ENCODE results near the gene SLC66A2.

SLC66A2 gene

DNA sequence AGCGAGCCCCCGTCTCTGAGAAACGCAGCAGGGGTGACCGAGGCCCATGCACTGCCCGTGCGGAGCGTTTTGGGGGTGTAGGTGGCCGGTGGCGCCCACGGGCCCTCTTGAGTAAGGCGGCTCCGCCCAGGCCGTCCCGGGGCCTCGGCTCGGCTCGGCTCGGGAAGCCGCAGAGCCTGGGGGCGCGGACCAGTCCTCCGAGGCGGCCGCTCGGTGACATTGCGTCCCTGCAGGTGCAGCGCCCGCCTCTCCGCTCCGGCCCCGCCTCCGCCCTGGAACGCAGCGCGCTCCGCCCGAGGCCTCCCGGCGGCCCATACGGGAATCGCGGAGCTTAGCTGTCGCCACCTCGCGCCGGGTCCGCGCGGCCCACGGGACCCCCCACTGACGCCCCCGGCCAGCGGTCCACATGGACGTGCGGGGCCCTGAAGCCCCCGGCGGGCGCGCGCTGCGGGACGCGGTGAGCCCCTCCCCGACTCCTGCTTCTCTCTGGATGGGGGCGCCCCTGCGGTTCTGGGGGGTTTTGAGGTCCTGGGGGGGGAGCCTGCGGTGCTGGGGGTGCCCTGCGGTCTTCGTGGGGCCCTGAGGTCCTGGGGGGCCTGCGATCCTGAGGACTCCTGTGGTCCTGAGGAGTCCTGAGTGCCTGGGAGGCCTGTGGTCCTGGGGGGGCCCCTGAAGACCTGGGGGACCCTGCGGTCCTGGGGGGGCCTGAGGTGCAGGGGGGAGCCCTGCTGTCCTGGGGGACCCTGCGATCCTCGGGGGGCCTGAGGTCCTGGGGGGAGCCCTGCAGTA, 13.1 kb upstream of the SLC66A2 start, which contains the start of gene HSBP1L1:
Gene HSBP1L1 (plus strand): TSS at position 314 of the 789 bp plus-strand sequence. CDS start 93 bp downstream, at position 407.
- no peaks in the 10 kb centered on the region for H4K20me1 ChIP-seq (ENCODE audit: insufficient read depth, low read length)
- H3K9me3 ChIP-seq (ENCODE audit: low read length) = no peaks in the 10 kb centered on the region
- peak within 1 kb of the TSS; percentile 62 for H3K4me2 ChIP-seq (ENCODE audit: low read length)
- no peaks in the 10 kb centered on the region for H3K79me2 ChIP-seq (ENCODE audit: insufficient read depth, low read length)
- H3K9ac ChIP-seq (ENCODE audit: low read length) = peak within 1 kb of the TSS; percentile 74
- no peak for TF ChIP-seq EZH2 (IDR thresholded peaks at IDR 0.05; ENCODE audit: borderline replicate concordance, low read length)
- TF ChIP-seq, protein P1, sequence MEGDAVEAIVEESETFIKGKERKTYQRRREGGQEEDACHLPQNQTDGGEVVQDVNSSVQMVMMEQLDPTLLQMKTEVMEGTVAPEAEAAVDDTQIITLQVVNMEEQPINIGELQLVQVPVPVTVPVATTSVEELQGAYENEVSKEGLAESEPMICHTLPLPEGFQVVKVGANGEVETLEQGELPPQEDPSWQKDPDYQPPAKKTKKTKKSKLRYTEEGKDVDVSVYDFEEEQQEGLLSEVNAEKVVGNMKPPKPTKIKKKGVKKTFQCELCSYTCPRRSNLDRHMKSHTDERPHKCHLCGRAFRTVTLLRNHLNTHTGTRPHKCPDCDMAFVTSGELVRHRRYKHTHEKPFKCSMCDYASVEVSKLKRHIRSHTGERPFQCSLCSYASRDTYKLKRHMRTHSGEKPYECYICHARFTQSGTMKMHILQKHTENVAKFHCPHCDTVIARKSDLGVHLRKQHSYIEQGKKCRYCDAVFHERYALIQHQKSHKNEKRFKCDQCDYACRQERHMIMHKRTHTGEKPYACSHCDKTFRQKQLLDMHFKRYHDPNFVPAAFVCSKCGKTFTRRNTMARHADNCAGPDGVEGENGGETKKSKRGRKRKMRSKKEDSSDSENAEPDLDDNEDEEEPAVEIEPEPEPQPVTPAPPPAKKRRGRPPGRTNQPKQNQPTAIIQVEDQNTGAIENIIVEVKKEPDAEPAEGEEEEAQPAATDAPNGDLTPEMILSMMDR (IDR thresholded peaks at IDR 0.05; ENCODE audit: low read length) = peak; percentile 18; the same call in 1 of the 2 replicates
- peak within 1 kb of the TSS; percentile 72 for H3K27ac ChIP-seq (ENCODE audit: low read depth, low read length, poor library complexity, severe bottlenecking)
- H3K9me2 ChIP-seq (ENCODE audit: low read depth, low read length) = no peaks in the 10 kb centered on the region
- no peaks in the 10 kb centered on the region for H3K27me3 ChIP-seq (ENCODE audit: insufficient read depth, low read length)
- no peaks in the 10 kb centered on the region for H3F3A ChIP-seq (ENCODE audit: insufficient read depth, low read length)
- H2AFZ ChIP-seq (ENCODE audit: low read length) = no peak within 1 kb of the TSS
- peaks cover 62% of the 10 kb centered on the region for H3K4me1 ChIP-seq (ENCODE audit: insufficient read depth, low read length, severe bottlenecking)
- peak within 1 kb of the TSS; percentile 67 for H3K4me3 ChIP-seq (ENCODE audit: low read depth, low read length, poor library complexity, severe bottlenecking)
- peaks cover 15% of the 10 kb centered on the region for H3K36me3 ChIP-seq (ENCODE audit: insufficient read depth, low read length)

DNA sequence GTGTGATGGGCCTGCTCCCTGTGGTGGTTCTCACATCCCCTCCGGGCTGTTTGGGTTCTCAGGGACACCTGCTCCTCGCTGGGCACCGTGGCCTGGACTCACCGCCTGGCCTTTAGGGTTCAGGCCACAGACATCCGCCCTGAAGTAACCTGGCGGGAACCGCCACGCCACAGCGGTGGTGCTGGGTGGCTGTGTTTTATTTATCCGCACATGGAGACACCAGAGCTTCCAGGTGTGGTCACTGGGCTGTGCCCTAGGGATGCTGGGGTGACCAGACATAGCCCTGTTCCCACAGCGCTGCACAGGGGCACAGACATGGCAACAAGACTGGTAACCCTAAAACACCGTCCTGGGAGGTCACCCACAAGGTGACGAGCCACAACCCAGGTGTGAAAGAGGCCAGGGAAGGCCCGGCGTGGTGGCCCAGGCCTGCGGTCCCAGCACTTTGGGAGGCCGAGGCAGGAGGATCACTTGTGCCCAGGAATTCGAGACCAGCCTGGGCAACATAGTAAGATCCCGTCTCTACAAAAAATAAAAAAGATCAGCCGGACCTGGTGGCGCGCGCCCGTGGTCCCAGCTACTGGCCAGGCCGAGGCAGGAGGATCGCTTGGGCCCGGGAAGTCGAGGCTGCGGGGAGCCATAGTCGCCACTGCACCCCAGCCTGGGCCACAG, 12.3 kb upstream of the SLC66A2 start:
- no peaks in the 10 kb centered on the region for H3K27me3 ChIP-seq (ENCODE audit: insufficient read depth, low read length)
- H3K4me3 ChIP-seq (ENCODE audit: low read depth, low read length, poor library complexity, severe bottlenecking) = peak overlapping the region; percentile 67
- no peaks in the 10 kb centered on the region for H3K9me3 ChIP-seq (ENCODE audit: low read length)
- H3K36me3 ChIP-seq (ENCODE audit: insufficient read depth, low read length) = peaks cover 12% of the 10 kb centered on the region
- peak overlapping the region; percentile 62 for H3K4me2 ChIP-seq (ENCODE audit: low read length)
- no peaks in the 10 kb centered on the region for H3K79me2 ChIP-seq (ENCODE audit: insufficient read depth, low read length)
- TF ChIP-seq EZH2 (IDR thresholded peaks at IDR 0.05; ENCODE audit: borderline replicate concordance, low read length) = no peak
- TF ChIP-seq, protein P1 (IDR thresholded peaks at IDR 0.05; ENCODE audit: low read length) = no peak
- H4K20me1 ChIP-seq (ENCODE audit: insufficient read depth, low read length) = no peaks in the 10 kb centered on the region
- no peaks in the 10 kb centered on the region for H3K9me2 ChIP-seq (ENCODE audit: low read depth, low read length)
- H3K27ac ChIP-seq (ENCODE audit: low read depth, low read length, poor library complexity, severe bottlenecking) = peak overlapping the region; percentile 56
- no peak overlapping the region for H2AFZ ChIP-seq (ENCODE audit: low read length)
- H3K4me1 ChIP-seq (ENCODE audit: insufficient read depth, low read length, severe bottlenecking) = peaks cover 62% of the 10 kb centered on the region
- H3F3A ChIP-seq (ENCODE audit: insufficient read depth, low read length) = no peaks in the 10 kb centered on the region
- H3K9ac ChIP-seq (ENCODE audit: low read length) = peak overlapping the region; percentile 74; the same call in 1 of the 2 replicates

DNA sequence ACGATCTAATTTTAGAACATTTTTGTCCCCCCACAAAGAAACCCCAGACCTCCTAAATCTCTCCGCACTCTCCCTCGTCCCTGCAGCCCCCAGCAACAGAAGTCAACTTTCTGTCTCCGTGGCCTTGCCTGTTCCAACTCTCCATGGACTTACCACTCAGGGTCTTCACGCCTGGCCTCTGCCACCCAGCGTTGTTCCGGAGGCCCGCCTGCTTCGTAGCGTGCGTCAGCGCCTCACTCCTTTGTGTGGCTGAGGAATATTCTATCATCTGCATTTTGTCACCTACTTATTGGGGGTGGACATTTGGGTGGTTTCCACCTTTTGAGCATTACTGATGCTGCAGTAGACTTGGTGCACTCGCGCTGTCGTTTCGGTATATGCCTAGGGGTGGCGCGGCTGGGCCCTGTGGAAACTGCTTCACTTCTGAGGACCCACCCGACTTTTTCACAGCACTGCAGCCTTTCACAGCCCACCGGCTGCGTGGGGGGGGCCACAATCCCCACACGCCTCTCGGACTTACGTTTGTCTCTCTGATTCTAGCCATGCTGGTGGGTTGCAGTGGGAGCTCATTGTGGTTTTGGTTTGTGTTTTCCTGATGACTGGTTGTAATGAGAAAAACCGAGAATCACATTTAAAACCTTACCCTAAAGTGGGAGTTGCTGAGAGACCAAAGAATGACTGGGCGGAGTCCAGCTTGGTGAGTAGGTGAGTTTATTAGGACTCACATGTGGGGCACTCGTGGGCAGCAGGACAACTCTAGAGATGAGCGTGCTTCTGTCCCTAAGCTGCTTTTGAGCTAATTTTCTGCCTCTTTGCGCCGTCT, 11.6 kb upstream of the SLC66A2 start:
- H3F3A ChIP-seq (ENCODE audit: insufficient read depth, low read length) = no peaks in the 10 kb centered on the region
- H3K79me2 ChIP-seq (ENCODE audit: insufficient read depth, low read length) = no peaks in the 10 kb centered on the region
- peak overlapping the region; percentile 62; the same call in 1 of the 2 replicates for H3K4me2 ChIP-seq (ENCODE audit: low read length)
- no peaks in the 10 kb centered on the region for H3K27me3 ChIP-seq (ENCODE audit: insufficient read depth, low read length)
- no peaks in the 10 kb centered on the region for H4K20me1 ChIP-seq (ENCODE audit: insufficient read depth, low read length)
- no peak overlapping the region for H2AFZ ChIP-seq (ENCODE audit: low read length)
- no peaks in the 10 kb centered on the region for H3K9me2 ChIP-seq (ENCODE audit: low read depth, low read length)
- H3K4me1 ChIP-seq (ENCODE audit: insufficient read depth, low read length, severe bottlenecking) = peaks cover 62% of the 10 kb centered on the region
- peak overlapping the region; percentile 67 for H3K4me3 ChIP-seq (ENCODE audit: low read depth, low read length, poor library complexity, severe bottlenecking)
- H3K36me3 ChIP-seq (ENCODE audit: insufficient read depth, low read length) = peaks cover 9% of the 10 kb centered on the region
- TF ChIP-seq EZH2 (IDR thresholded peaks at IDR 0.05; ENCODE audit: borderline replicate concordance, low read length) = no peak
- TF ChIP-seq, protein P1 (IDR thresholded peaks at IDR 0.05; ENCODE audit: low read length) = peak; percentile 73
- H3K9me3 ChIP-seq (ENCODE audit: low read length) = no peaks in the 10 kb centered on the region
- H3K27ac ChIP-seq (ENCODE audit: low read depth, low read length, poor library complexity, severe bottlenecking) = peak overlapping the region; percentile 56
- H3K9ac ChIP-seq (ENCODE audit: low read length) = peak overlapping the region; percentile 74; the same call in 1 of the 2 replicates
